Activated CD4-positive, alpha-beta memory T cell treated with anti-CD3 and anti-CD28 coated beads, Interleukin-2, amount 10 ng/mL, durations not matched to agents 7 days and 5 days (primary cell): ENCODE measurements around the gene ADM. TPM values are rescaled to one million over a fixed set of nuclear protein-coding genes. Genes with fewer than 3 reads are reported as not detected.

Experiments
- CTCF ChIA-PET: fragments of 350-600 bp; sonication (Branson Sonifier 250); formaldehyde crosslinking; loops from one replicate; lab custom pipeline; 2021; ENCODE audit warnings: antibody characterized with exemption, inconsistent platforms; lab: Charles Lee
- POLR2A ChIA-PET: fragments of 350-600 bp; sonication (Branson Sonifier 250); formaldehyde crosslinking; loops from one replicate; lab custom pipeline; 2021; ENCODE audit warnings: antibody characterized with exemption; lab: Charles Lee
- DNase-seq: peaks from one replicate; pipeline ENCODE4 v3.0.0-alpha.2; 2020
- H3K27ac Mint-ChIP-seq: one replicate; pipeline ENCODE4 v1.8.0; 2021; ENCODE audit warnings: mild to moderate bottlenecking, mixed read lengths
- H3K27me3 Mint-ChIP-seq: one replicate; pipeline ENCODE4 v1.8.0; 2021; ENCODE audit warnings: mixed read lengths
- H3K36me3 Mint-ChIP-seq: one replicate; pipeline ENCODE4 v1.8.0; 2021; ENCODE audit warnings: low read depth, mixed read lengths
- H3K4me1 Mint-ChIP-seq: one replicate; pipeline ENCODE4 v1.8.0; 2021; ENCODE audit warnings: mixed read lengths
- H3K4me3 Mint-ChIP-seq: one replicate; pipeline ENCODE4 v1.8.0; 2021; ENCODE audit warnings: mild to moderate bottlenecking, mixed read lengths
- H3K9me3 Mint-ChIP-seq: one replicate; pipeline ENCODE4 v1.8.0; 2021; ENCODE audit warnings: mixed read lengths
- total RNA-seq, 2 experiments: library from RNA; stranded (reverse); gene quantifications; one replicate each; pipeline ENCODE4 v1.2.3, GENCODE V29; 2021

The ADM gene
- total RNA-seq, 2 experiments from 2014 or later = 12.8 to 14.8 TPM

DNA sequence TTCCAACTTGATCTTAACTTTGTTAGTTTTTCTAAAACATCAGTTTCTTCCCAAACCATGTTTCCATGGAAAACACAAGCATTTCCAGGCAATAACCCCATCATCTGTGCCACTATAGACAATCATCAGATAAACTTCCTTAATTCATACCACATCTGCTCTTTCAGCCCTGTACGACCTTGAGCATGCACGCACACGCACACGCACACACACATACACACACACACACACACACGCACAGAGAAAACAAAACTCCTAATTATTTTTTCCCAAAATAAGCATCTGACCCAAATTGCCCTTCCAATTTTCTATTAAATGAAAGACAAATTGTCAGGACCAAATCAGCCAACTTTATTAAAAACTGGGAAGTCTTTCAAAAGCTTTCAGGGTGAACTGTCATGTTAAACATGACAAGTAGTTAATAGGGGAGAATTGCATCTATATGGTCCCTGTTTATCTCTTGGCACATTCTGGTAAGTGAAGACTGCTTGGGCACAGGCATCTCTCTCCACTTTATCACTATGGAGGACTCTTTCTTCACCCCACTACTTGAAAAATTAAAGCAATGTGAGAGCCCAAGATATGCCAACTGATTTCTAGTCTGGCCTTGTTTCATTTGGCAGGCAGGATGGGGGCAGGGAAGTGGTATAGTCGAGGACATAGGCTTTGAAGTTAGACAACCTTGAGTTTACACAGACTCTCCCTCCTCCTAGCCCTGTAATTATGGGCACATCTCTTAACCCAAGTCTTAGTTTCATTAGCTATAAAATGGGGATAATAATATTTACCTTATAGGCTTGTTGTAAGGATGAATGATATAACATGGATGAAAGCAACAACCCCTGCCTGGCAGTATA is 15.1 kb downstream of the ADM start:
- H3K27ac Mint-ChIP-seq = no peak overlapping the region
- H3K4me3 Mint-ChIP-seq = no peak overlapping the region

DNA sequence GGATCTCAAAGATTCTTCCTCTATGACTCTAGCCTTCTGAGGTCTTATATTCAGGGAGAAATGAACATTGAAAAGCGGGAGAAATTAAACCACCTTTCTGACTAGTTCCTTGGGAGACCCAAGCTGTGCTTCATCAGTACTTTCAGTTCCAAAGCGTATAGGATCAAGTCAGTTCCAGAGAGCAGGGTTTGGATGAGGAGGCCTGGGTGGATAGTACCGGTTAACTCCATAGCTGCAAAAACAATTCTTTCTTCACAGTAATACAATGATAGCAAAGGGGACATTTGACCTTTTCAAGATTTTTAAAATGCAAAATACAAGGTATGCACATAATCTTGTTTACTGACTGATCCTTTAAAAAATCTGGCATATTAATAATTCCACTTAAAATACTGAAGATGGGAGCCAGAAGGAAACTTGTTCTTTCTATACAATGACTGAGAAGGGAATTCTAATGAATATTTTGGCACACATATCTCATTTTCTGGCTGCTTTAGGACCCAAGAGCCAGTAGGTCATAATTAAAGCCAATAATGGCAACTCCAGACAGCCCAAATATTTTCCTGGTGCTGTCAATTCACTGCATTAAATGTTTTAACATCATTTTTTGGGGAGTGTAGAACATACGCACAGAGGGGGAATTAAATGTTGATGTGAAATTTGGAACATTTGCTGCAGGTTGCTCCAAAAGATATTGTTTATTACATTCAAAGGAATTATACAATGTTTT is 16.0 kb downstream of the ADM start:
- H3K4me1 Mint-ChIP-seq = peaks cover 7% of the 10 kb centered on the region
- no peak overlapping the region for H3K4me3 Mint-ChIP-seq
- DNase-seq = no peak
- no peak overlapping the region for H3K27ac Mint-ChIP-seq
- POLR2A ChIA-PET = no interaction called here
- peaks cover 21% of the 10 kb centered on the region for H3K27me3 Mint-ChIP-seq
- H3K9me3 Mint-ChIP-seq = no peaks in the 10 kb centered on the region
- no peaks in the 10 kb centered on the region for H3K36me3 Mint-ChIP-seq
- CTCF ChIA-PET = interaction anchor here (1.0 to 1.7 kb wide), 3 partner anchors 13 to 316 kb away, joined by 4 to 14 read pairs (median 4); no protein-coding TSS in a partner anchor

More for the DNA sequence above, 15.1 kb downstream of the ADM start:
- peaks cover 7% of the 10 kb centered on the region for H3K4me1 Mint-ChIP-seq
- no peak for DNase-seq
- no peaks in the 10 kb centered on the region for H3K9me3 Mint-ChIP-seq
- CTCF ChIA-PET = interaction anchor here (0.6 to 1.5 kb wide), 3 partner anchors 10 to 315 kb away, joined by 3 to 14 read pairs (median 4); no protein-coding TSS in a partner anchor
- POLR2A ChIA-PET = no interaction called here
- H3K36me3 Mint-ChIP-seq = no peaks in the 10 kb centered on the region
- peaks cover 18% of the 10 kb centered on the region for H3K27me3 Mint-ChIP-seq

DNA sequence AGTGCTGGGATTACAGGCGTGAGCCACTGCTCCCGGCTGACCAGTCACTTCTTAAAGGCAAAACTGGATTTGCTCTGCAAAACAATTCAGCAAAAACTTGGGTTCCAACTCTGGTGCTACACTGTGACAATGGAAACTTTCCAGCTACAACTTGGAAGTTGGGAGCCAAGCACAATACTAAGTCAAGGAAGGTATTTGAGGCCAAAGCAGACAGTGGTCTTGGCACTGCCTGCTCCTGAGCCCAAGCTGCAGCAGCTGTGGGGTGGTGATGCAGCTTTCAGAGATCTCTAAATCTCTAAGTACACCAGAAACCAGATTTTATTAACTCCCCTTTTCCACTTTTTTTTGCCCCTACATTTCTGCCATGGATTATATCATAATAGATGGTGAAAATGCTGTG is 17.5 kb downstream of the ADM start:
- Mint-ChIP-seq H3K36me3 (no peaks in the 10 kb centered on the region), H3K27me3 (peaks cover 14% of the 10 kb centered on the region), H3K4me3 (no peak overlapping the region), H3K4me1 (peaks cover 7% of the 10 kb centered on the region), H3K9me3 (no peaks in the 10 kb centered on the region), H3K27ac (no peak overlapping the region)
- no peak for DNase-seq
- CTCF ChIA-PET = interaction anchor here (0.7 to 1.7 kb wide), 4 partner anchors 14 to 115 kb away, joined by 3 to 6 read pairs (median 4); no protein-coding TSS in a partner anchor
- POLR2A ChIA-PET = no interaction called here

DNA sequence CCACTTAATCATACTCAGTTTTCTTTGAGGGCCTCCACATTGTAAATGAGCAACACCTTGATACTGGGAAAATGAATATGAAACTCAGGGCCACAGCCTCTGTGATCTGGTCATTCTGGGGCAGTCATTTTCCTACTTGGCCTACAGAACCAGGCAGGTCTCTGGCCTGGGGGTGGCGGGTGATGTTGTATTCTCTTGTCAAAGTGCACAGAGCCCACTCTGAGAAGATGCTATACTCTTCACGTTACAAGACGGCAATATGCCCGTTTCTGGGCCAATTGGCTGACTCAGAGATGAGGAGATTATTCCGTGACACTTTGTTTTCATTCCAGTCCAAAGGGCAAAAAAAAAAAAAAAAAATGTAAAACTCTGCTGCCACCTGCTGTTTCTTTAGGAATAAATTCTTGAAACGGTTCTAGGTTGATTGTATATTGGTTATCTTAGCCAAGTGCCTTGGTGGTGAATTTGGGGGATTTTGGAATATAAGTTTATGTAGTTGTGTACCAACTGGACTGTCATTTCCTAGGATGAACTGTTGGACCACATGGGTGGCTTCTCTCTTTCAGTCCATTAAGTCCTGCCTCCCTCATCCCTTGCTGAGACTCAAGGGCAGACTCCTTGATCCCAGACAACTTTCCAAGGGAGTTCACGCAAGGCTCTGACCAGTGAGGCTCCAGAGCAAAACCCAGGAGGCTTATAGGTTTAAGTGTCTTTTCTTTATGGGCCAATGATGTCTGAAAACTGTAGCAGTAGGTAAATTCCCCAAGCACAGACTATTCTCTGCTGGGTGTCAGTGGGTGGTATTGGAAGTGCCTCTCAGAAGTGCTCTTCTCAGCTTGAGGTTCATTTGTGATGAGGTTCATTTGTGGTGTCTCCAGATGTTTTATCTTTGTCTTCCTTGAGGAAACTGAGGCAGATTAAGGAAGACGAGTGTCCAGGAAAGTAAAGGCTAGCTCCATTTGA is 18.2 kb downstream of the ADM start:
- no peak overlapping the region for H3K27ac Mint-ChIP-seq
- DNase-seq = peak; percentile 45
- ChIA-PET CTCF (interaction anchor here (0.9 to 2.7 kb wide), 10 partner anchors 13 to 575 kb away, joined by 3 to 11 read pairs (median 5); no protein-coding TSS in a partner anchor), POLR2A (no interaction called here)
- H3K4me1 Mint-ChIP-seq = peaks cover 7% of the 10 kb centered on the region
- no peaks in the 10 kb centered on the region for H3K9me3 Mint-ChIP-seq
- H3K27me3 Mint-ChIP-seq = peaks cover 14% of the 10 kb centered on the region
- no peaks in the 10 kb centered on the region for H3K36me3 Mint-ChIP-seq
- H3K4me3 Mint-ChIP-seq = no peak overlapping the region

DNA sequence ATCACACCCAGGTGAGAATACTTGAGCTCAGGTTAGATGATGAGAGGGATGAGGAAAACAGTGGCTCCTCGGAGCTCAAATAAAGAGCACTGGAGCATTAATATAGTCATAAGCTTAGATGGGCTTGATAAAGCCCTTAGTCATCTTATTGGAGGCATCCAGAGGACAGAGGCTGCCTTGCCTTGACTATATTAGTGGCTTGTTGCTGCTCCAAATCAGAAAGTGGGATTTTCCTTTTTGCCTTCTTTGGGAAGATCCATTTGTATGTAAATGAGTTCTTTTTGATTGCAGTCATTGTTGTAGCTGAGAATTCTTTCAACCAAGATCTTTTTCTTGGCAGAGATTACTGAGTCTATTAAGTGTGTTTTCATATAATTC is 18.9 kb downstream of the ADM start:
- H3K9me3 Mint-ChIP-seq = no peaks in the 10 kb centered on the region
- ChIA-PET POLR2A (no interaction called here), CTCF (interaction anchor here (0.9 to 2.7 kb wide), 8 partner anchors 13 to 575 kb away, joined by 3 to 11 read pairs (median 6); no protein-coding TSS in a partner anchor)
- H3K36me3 Mint-ChIP-seq = no peaks in the 10 kb centered on the region
- peaks cover 7% of the 10 kb centered on the region for H3K4me1 Mint-ChIP-seq
- H3K27ac Mint-ChIP-seq = no peak overlapping the region
- H3K4me3 Mint-ChIP-seq = no peak overlapping the region
- peaks cover 14% of the 10 kb centered on the region for H3K27me3 Mint-ChIP-seq
- no peak for DNase-seq

DNA sequence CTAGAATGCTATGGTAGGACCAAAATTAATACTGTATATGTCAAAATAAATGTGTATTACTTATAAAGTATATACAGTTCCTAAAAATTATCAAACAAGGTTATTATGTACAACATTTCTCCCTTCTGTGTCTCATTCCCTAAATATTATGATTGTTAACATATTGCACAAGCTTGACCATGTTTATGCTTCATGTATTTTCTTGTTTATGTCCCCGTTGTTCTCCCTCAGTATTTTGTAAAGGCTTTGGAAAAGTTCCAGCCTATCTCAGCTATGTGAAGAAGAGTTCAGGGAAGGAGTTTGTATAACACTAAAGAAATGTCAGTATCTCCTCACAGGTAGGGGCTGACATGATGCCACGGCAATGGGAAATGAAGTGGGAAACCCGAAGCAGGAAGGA is 19.6 kb downstream of the ADM start:
- POLR2A ChIA-PET = no interaction called here
- no peak overlapping the region for H3K27ac Mint-ChIP-seq

DNA sequence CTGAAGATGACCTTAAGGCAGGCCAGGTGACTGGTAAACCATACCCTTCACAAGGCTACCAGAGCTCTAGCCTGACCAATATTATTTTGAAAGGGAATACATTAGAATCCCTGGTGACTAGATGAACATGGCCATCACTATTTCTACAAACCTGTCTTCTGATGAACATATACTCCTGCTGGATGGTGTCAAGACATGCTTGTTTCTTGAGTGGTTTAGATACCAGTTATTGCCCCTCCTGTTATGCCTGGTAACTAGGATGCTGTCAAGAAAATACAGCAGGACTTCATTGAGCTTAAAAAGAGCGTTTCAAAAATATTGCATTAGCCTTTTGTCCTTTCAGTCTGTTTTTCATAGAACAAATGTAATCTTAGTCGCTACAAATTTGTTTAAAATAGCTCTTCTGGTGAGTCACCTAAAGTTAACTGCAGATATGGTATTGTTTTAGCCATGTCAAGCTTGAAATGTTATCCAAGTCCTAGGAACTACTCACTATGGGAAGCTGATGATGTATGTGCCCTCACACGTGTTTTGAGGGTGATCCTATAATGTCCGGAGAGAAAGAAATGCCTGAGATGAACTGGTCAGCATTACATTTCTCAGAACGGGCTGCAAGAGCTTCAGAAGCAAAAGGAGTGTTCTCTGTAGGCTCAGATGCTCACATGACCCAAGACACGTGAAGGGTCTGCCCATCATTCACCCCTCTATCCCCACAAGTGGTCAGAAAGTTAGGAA is 20.6 kb downstream of the ADM start:
- no peaks in the 10 kb centered on the region for H3K9me3 Mint-ChIP-seq
- no peak overlapping the region for H3K4me3 Mint-ChIP-seq
- no peaks in the 10 kb centered on the region for H3K36me3 Mint-ChIP-seq
- CTCF ChIA-PET = interaction anchor here (0.7 to 2.7 kb wide), 8 partner anchors 10 to 248 kb away, joined by 3 to 11 read pairs (median 6); partner anchors contain the start of gene RNF141
- no peak overlapping the region for H3K27ac Mint-ChIP-seq
- peaks cover 7% of the 10 kb centered on the region for H3K4me1 Mint-ChIP-seq
- POLR2A ChIA-PET = interaction anchor here (1.3 kb wide), 1 partner anchor 134 kb away, joined by 3 read pairs; no protein-coding TSS in a partner anchor
- H3K27me3 Mint-ChIP-seq = peaks cover 14% of the 10 kb centered on the region
- no peak for DNase-seq

More for the DNA sequence above, 19.6 kb downstream of the ADM start:
- Mint-ChIP-seq H3K27me3 (peaks cover 14% of the 10 kb centered on the region), H3K9me3 (no peaks in the 10 kb centered on the region), H3K4me3 (no peak overlapping the region), H3K4me1 (peaks cover 7% of the 10 kb centered on the region), H3K36me3 (no peaks in the 10 kb centered on the region)
- DNase-seq = no peak
- CTCF ChIA-PET = interaction anchor here (0.7 to 2.7 kb wide), 12 partner anchors 9 to 576 kb away, joined by 3 to 11 read pairs (median 4); no protein-coding TSS in a partner anchor

DNA sequence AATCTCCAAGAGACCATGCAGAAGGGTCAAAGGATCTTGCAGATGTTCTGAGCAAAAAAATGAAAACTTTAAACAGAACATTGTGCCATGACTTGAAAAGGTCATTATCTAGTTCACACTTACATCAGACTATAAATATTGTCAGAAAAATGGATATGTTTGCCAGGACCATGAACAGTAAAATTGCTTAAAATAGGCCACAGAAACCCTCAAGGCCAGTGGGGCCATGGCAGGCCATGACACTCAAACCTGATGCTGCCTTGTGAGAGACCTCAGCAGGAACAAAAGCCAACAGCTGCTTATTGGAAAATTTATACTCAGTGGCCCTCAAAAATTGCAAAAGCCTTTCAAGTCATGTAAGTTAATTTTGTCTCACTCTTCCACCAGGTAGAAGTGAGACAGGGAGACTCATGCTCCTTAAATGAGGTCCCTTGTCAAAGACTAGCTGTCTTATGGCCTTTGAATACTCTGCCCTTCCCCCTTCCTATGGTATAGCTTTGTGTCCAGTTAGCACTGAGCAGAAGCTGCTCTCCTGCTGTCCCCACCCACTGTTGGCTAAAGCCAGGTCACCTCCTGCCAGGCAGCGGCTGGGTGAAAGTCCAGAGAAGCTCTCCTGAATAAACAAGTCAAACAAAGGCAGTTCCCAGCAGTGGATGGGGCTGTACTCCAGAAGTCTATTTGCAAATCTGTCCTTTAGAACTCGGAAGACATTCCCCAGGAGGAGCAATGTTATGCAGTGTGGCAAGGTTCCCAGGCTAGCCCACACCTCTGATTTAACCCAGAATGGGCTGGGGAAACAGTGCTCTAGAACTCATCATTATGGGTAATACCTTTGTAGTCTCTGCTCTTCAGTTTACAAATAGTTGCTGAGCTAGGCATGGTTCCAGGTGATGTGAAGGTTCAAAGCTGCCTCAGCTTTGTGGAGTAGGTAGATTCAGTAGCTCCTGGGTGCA is 21.4 kb downstream of the ADM start:
- H3K27me3 Mint-ChIP-seq = peaks cover 14% of the 10 kb centered on the region
- ChIA-PET POLR2A (interaction anchor here (1.3 kb wide), 1 partner anchor 133 kb away, joined by 3 read pairs; no protein-coding TSS in a partner anchor), CTCF (interaction anchor here (1.0 to 2.7 kb wide), 6 partner anchors 11 to 249 kb away, joined by 3 to 9 read pairs (median 6); partner anchors contain the start of gene RNF141)
- no peaks in the 10 kb centered on the region for H3K36me3 Mint-ChIP-seq
- H3K4me3 Mint-ChIP-seq = no peak overlapping the region
- DNase-seq = no peak
- H3K4me1 Mint-ChIP-seq = peaks cover 7% of the 10 kb centered on the region
- no peak overlapping the region for H3K27ac Mint-ChIP-seq
- H3K9me3 Mint-ChIP-seq = no peaks in the 10 kb centered on the region

DNA sequence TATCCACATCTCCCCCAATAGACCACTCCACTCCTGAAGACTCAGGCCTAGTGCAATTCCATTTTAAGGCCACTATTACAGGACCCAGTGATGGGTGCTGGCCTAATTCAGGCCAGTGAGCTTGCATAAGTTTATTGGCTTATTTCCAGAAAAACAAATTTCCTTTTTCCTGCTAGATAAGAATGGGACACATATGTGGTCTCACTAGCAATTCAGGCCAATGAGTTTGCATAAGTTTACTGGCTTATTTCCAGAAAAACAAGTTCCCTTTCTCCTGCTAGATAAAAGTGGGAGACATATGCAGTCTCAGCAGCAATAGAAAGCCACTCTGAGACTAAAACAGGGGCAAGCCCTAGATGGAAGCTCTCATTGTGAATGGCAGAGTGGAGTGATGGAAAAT is 22.4 kb downstream of the ADM start:
- ChIA-PET CTCF (no interaction called here), POLR2A (no interaction called here)
- Mint-ChIP-seq H3K27me3 (peaks cover 14% of the 10 kb centered on the region), H3K9me3 (no peaks in the 10 kb centered on the region), H3K4me1 (peaks cover 7% of the 10 kb centered on the region), H3K36me3 (no peaks in the 10 kb centered on the region), H3K4me3 (no peak overlapping the region), H3K27ac (no peak overlapping the region)
- no peak for DNase-seq

DNA sequence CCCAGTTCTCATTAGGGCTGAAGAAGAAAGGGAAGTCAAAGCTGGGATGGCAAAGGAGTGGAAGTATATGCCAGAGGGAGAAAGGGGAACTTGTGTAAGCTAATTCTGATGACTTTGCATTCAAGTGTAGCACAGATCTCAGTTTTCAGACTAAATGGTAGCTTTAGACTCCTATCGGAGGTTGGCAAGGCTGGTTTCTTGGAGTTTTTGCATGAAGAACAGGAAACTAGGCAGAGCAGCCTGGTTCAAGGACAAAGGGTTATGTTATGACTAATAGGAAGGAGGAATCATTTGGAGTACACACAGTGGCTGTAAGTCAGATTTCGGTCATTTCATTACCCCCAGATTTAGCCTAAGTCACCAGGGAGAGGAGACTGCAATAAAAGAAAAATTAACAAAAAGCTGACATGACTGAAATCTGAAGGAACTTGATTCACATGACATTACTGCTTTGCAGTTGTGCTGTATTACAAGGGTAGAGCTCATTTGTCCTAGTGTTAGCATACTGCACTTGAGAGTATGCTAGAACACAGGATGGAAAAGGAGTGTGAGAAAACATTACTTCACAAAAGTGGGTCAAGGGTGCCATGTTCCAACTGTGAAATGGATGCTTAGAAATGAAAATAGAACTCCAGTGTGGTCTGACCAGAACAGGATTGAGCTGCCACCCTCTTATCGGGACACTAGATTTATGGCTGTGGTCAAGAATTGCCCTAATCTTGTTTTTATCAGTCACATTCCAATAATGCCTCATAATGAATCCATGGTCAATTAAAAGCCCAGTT is 23.6 kb downstream of the ADM start:
- H3K4me1 Mint-ChIP-seq = no peaks in the 10 kb centered on the region
- CTCF ChIA-PET = interaction anchor here (1.7 kb wide), 1 partner anchor 21 kb away, joined by 4 read pairs; no protein-coding TSS in a partner anchor
- no peak overlapping the region for H3K27ac Mint-ChIP-seq
- POLR2A ChIA-PET = no interaction called here
- no peaks in the 10 kb centered on the region for H3K9me3 Mint-ChIP-seq
- H3K36me3 Mint-ChIP-seq = no peaks in the 10 kb centered on the region
- DNase-seq = no peak
- H3K4me3 Mint-ChIP-seq = no peak overlapping the region
- H3K27me3 Mint-ChIP-seq = peaks cover 12% of the 10 kb centered on the region
